OCI-LY1 (cell line): ENCODE data around the gene FOXM1.

Experiments used
- CTCF ChIP-seq: fragments of 200-600 bp; sonication (generic), shearing (Covaris generic); IDR thresholded peaks from 2 replicates; pipeline ENCODE4 v1.5.1; 2017; ENCODE audit warnings: mild to moderate bottlenecking, antibody characterized with exemption, low read length, moderate library complexity, mixed read lengths
- EZH2 ChIP-seq: fragments of 200-600 bp; sonication (generic), shearing (Covaris generic); IDR thresholded peaks from 2 replicates; pipeline ENCODE4 v1.8.0; 2017; ENCODE audit warnings: borderline replicate concordance, mixed run types, mild to moderate bottlenecking, antibody characterized with exemption, low read length, moderate library complexity, mixed read lengths

GRCh38 chr12:2826036-2826435 lies 50.9 kb downstream of the FOXM1 start:
- TF ChIP-seq CTCF (no peak), EZH2 (no peak)
